HEK293 (cell line): ENCODE measurements around the gene WBP4.

Experiments used
- CTCF ChIA-PET: fragments of 350-600 bp; formaldehyde crosslinking; extraction: SDS; loops from one replicate; lab custom pipeline; 2021; ENCODE audit warnings: antibody characterized with exemption; lab: Yijun Ruan, JAX
- POLR2A ChIA-PET: fragments of 300-600 bp; formaldehyde crosslinking; extraction: SDS; loops from one replicate; lab custom pipeline; 2020; ENCODE audit warnings: antibody characterized with exemption, inconsistent platforms; lab: Yijun Ruan, JAX
- H3K27ac ChIP-seq: fragments of 200-500 bp; sonication (Bioruptor generic); 2 replicates; pipeline ENCODE4 v1.5.1; 2014; ENCODE audit warnings: low read depth, low read length, control low read depth, inconsistent platforms; ENCODE audit errors: extremely low read depth
- H3K36me3 ChIP-seq, 2 experiments: fragments of 200-500 bp in 1 of 2; sonication (Bioruptor generic) in 1 of 2; 1 replicate in 1 of 2; 2 replicates in 1 of 2; pipeline ENCODE4 v1.5.1; 2014 to 2017; ENCODE audit warnings: inconsistent platforms in 2 of 2, low read length in 2 of 2; ENCODE audit not compliant: control insufficient read depth in 2 of 2, insufficient read depth in 1 of 2
- H3K4me1 ChIP-seq: fragments of 200-500 bp; sonication (Bioruptor generic); 2 replicates; pipeline ENCODE4 v1.5.1; 2014; ENCODE audit warnings: mild to moderate bottlenecking, low read length, inconsistent platforms; ENCODE audit not compliant: control insufficient read depth, insufficient read depth
- H3K4me3 ChIP-seq: 2 replicates; pipeline ENCODE4 v1.5.1; 2011; ENCODE audit warnings: low read depth, mild to moderate bottlenecking, control low read depth, low read length, moderate library complexity
- H3K9me3 ChIP-seq: fragments of 200-500 bp; sonication (Bioruptor generic); 2 replicates; pipeline ENCODE4 v1.5.1; 2014; ENCODE audit warnings: low read depth, low read length, inconsistent platforms; ENCODE audit not compliant: control insufficient read depth, insufficient read depth
- BCL11A ChIP-seq: fragments of 450-650 bp; formaldehyde crosslinking; IDR thresholded peaks from 2 replicates; pipeline ENCODE4 v1.5.1; 2016; ENCODE audit warnings: low read depth, missing biosample characterization, missing genetic modification characterization
- KLF17 ChIP-seq: fragments of 450-650 bp; formaldehyde crosslinking; IDR thresholded peaks from 2 replicates; pipeline ENCODE4 v1.5.1; 2016; ENCODE audit warnings: missing biosample characterization, missing genetic modification characterization
- MEIS1 ChIP-seq: sonication (generic); formaldehyde crosslinking; IDR thresholded peaks from 2 replicates; pipeline ENCODE4 v1.8.1; 2022; ENCODE audit warnings: missing genetic modification reagents, mild to moderate bottlenecking, borderline replicate concordance
- MYNN ChIP-seq: fragments of 450-650 bp; formaldehyde crosslinking; IDR thresholded peaks from 2 replicates; pipeline ENCODE4 v1.5.1; 2016; ENCODE audit warnings: missing biosample characterization, missing genetic modification characterization, borderline replicate concordance
- REST ChIP-seq: fragments of 450-650 bp; formaldehyde crosslinking; IDR thresholded peaks from 2 replicates; pipeline ENCODE4 v1.5.1; 2016; ENCODE audit warnings: missing biosample characterization, missing genetic modification characterization
- ZBTB44 ChIP-seq: fragments of 450-650 bp; IDR thresholded peaks from 2 replicates; pipeline ENCODE4 v1.5.1; 2018; ENCODE audit warnings: missing biosample characterization, mild to moderate bottlenecking, missing genetic modification characterization
- ZNF112 ChIP-seq: fragments of 450-650 bp; formaldehyde crosslinking; IDR thresholded peaks from 2 replicates; pipeline ENCODE4 v1.5.0; 2017; ENCODE audit warnings: missing biosample characterization, missing genetic modification characterization
- ZNF121 ChIP-seq: fragments of 450-650 bp; formaldehyde crosslinking; IDR thresholded peaks from 2 replicates; pipeline ENCODE4 v1.5.1; 2016; ENCODE audit warnings: missing biosample characterization, missing genetic modification characterization
- ZNF169 ChIP-seq: fragments of 450-650 bp; formaldehyde crosslinking; IDR thresholded peaks from 2 replicates; pipeline ENCODE4 v1.5.1; 2016; ENCODE audit warnings: missing biosample characterization, missing genetic modification characterization
- ZNF280C ChIP-seq: fragments of 450-650 bp; formaldehyde crosslinking; IDR thresholded peaks from 2 replicates; pipeline ENCODE4 v1.5.1; 2016; ENCODE audit warnings: missing biosample characterization, missing genetic modification characterization
- ZNF341 ChIP-seq: fragments of 450-650 bp; formaldehyde crosslinking; IDR thresholded peaks from 2 replicates; pipeline ENCODE4; 2016; ENCODE audit warnings: low read depth, missing biosample characterization, missing genetic modification characterization
- ZNF366 ChIP-seq: fragments of 450-650 bp; formaldehyde crosslinking; conservative IDR thresholded peaks from 2 replicates; pipeline ENCODE4 v1.5.1; 2016; ENCODE audit warnings: missing biosample characterization, missing genetic modification characterization
- ZNF394 ChIP-seq: fragments of 450-650 bp; formaldehyde crosslinking; IDR thresholded peaks from 2 replicates; pipeline ENCODE4 v1.5.1; 2016; ENCODE audit warnings: missing biosample characterization, missing genetic modification characterization, mild to moderate bottlenecking, moderate library complexity, borderline replicate concordance
- ZNF513 ChIP-seq: fragments of 450-650 bp; IDR thresholded peaks from 2 replicates; pipeline ENCODE4 v1.5.1; 2018; ENCODE audit warnings: missing biosample characterization, missing genetic modification characterization
- ZNF623 ChIP-seq: fragments of 450-650 bp; formaldehyde crosslinking; IDR thresholded peaks from 2 replicates; pipeline ENCODE4 v1.5.1; 2016; ENCODE audit warnings: missing biosample characterization, missing genetic modification characterization
- ZNF645 ChIP-seq: fragments of 450-650 bp; formaldehyde crosslinking; IDR thresholded peaks from 2 replicates; pipeline ENCODE4; 2016; ENCODE audit warnings: missing biosample characterization, missing genetic modification characterization
- ZNF658 ChIP-seq: fragments of 450-650 bp; formaldehyde crosslinking; IDR thresholded peaks from 2 replicates; pipeline ENCODE4; 2016; ENCODE audit warnings: missing biosample characterization, missing genetic modification characterization
- ZNF830 ChIP-seq: fragments of 450-650 bp; IDR thresholded peaks from 2 replicates; pipeline ENCODE4 v1.5.0; 2018; ENCODE audit warnings: missing biosample characterization, missing genetic modification characterization, low read depth, mild to moderate bottlenecking, moderate library complexity
- ZSCAN16 ChIP-seq: fragments of 450-650 bp; formaldehyde crosslinking; IDR thresholded peaks from 2 replicates; pipeline ENCODE4 v1.5.1; 2016; ENCODE audit warnings: missing biosample characterization, missing genetic modification characterization

Gene WBP4

GRCh38 chr13:41061075-41061913, at the start of gene WBP4 (continued):
- TF ChIP-seq ZNF645 (tag by site-specific recombination) (0 out of 2 replicates have a peak, but pooled peaks have one; percentile 17), ZSCAN16 (tag by site-specific recombination) (no peak), MEIS1 (CRISPR knock-in tag) (no peak), BCL11A (peak; percentile 30; the same call in 1 of the 2 replicates), KLF17 (tag by site-specific recombination) (no peak; the same call in none of the 2 replicates), ZNF394 (tag by site-specific recombination) (peak; percentile 52; the same call in 1 of the 2 replicates), ZNF341 (tag by site-specific recombination) (peak; percentile 100), ZNF366 (peak; percentile 95), ZNF280C (tag by site-specific recombination) (no peak), ZNF112 (tag by site-specific recombination) (no peak), REST (tag by site-specific recombination) (no peak; the same call in 1 of the 2 replicates), ZNF513 (no peak)

GRCh38 chr13:41012536-41012935, 48.8 kb upstream of the WBP4 start:
- no peaks in the 10 kb centered on the region for H3K9me3 ChIP-seq
- no peak overlapping the region for H3K4me3 ChIP-seq
- H3K27ac ChIP-seq = no peak overlapping the region
- POLR2A ChIA-PET = no interaction called here
- H3K36me3 ChIP-seq = no peaks in the 10 kb centered on the region; a peak in 1 of 3 replicates
- TF ChIP-seq ZNF169 (tag by site-specific recombination) (no peak), MYNN (tag by site-specific recombination) (no peak), ZNF623 (no peak), ZNF658 (tag by site-specific recombination) (no peak), ZNF830 (tag by site-specific recombination) (no peak), ZNF121 (tag by site-specific recombination) (0 out of 2 replicates have a peak, but pooled peaks have one; percentile 64), ZBTB44 (tag by site-specific recombination) (no peak)
- H3K4me1 ChIP-seq = no peaks in the 10 kb centered on the region
- CTCF ChIA-PET = interaction anchor here (0.7 kb wide), 1 partner anchor 69 kb away, joined by 4 read pairs; no protein-coding TSS in a partner anchor
